MM.1S (cell line): ENCODE measurements around the gene UPK3B.
"Not testable (repeated sequence)": the region's sequence is repeated elsewhere in the genome, so short reads cannot be mapped to it uniquely, and the experiment has no call there.

Experiments
- DNase-seq: peaks from one replicate; pipeline ENCODE4 v3.0.0-alpha.2; 2015
- H2AFZ ChIP-seq: fragments of 300-600 bp; sonication (generic); 2 replicates; pipeline ENCODE4 v1.6.0; 2016; ENCODE audit warnings: antibody characterized with exemption, low read length
- H3F3A ChIP-seq: fragments of 300-600 bp; sonication (generic); 2 replicates; pipeline ENCODE4 v1.6.1; 2016; ENCODE audit warnings: mild to moderate bottlenecking, antibody characterized with exemption, low read length, moderate library complexity, mixed read lengths; ENCODE audit not compliant: insufficient read depth
- H3K27ac ChIP-seq: fragments of 300-600 bp; sonication (generic); 2 replicates; pipeline ENCODE4 v1.5.1; 2016; ENCODE audit warnings: mild to moderate bottlenecking, low read length
- H3K27me3 ChIP-seq: fragments of 300-600 bp; sonication (generic); replicated peaks from 2 replicates; pipeline ENCODE4 v1.6.0; 2016; ENCODE audit warnings: low read length; ENCODE audit not compliant: insufficient read depth
- H3K36me3 ChIP-seq: fragments of 300-600 bp; sonication (generic); replicated peaks from 2 replicates; pipeline ENCODE4 v1.6.1; 2016; ENCODE audit warnings: mild to moderate bottlenecking, low read length, mixed read lengths; ENCODE audit not compliant: insufficient read depth
- H3K4me1 ChIP-seq: fragments of 300-600 bp; sonication (generic); 2 replicates; pipeline ENCODE4 v1.6.1; 2016; ENCODE audit warnings: low read length, mixed read lengths
- H3K4me2 ChIP-seq: fragments of 300-600 bp; sonication (generic); 2 replicates; pipeline ENCODE4 v1.6.0; 2016; ENCODE audit warnings: low read depth, low read length
- H3K4me3 ChIP-seq: fragments of 300-600 bp; sonication (generic); 2 replicates; pipeline ENCODE4 v1.5.1; 2016; ENCODE audit warnings: low read length, mixed read lengths
- H3K79me2 ChIP-seq: fragments of 300-600 bp; sonication (generic); 2 replicates; pipeline ENCODE4 v1.6.1; 2016; ENCODE audit warnings: mixed run types, low read length, mixed read lengths
- H3K9ac ChIP-seq: fragments of 300-600 bp; sonication (generic); 2 replicates; pipeline ENCODE4 v1.6.1; 2016; ENCODE audit warnings: low read length, mixed read lengths
- H3K9me2 ChIP-seq: fragments of 300-600 bp; sonication (generic); replicated peaks from 2 replicates; pipeline ENCODE4 v1.6.1; 2016; ENCODE audit warnings: mild to moderate bottlenecking, low read length, mixed read lengths; ENCODE audit not compliant: insufficient read depth
- H3K9me3 ChIP-seq: fragments of 300-600 bp; sonication (generic); replicated peaks from 2 replicates; pipeline ENCODE4 v1.6.1; 2016; ENCODE audit warnings: mild to moderate bottlenecking, low read length, mixed read lengths; ENCODE audit not compliant: insufficient read depth
- H4K20me1 ChIP-seq: fragments of 300-600 bp; sonication (generic); 2 replicates; pipeline ENCODE4 v1.6.1; 2016; ENCODE audit warnings: mild to moderate bottlenecking, low read length, moderate library complexity, mixed read lengths; ENCODE audit not compliant: insufficient read depth
- EZH2 ChIP-seq: fragments of 300-600 bp; sonication (generic); optimal IDR thresholded peaks from 2 replicates; pipeline ENCODE3; 2017; ENCODE audit warnings: low read depth, mild to moderate bottlenecking, antibody characterized with exemption, low read length, mixed read lengths
- EZH2phosphoT487 ChIP-seq: fragments of 300-600 bp; sonication (generic); IDR thresholded peaks from 2 replicates; pipeline ENCODE4 v1.6.1; 2018; ENCODE audit warnings: antibody characterized with exemption, low read length
- TF ChIP-seq, protein P1 (sequence below): fragments of 300-600 bp; sonication (generic); IDR thresholded peaks from 2 replicates; pipeline ENCODE4 v1.5.1; 2016; ENCODE audit warnings: antibody characterized with exemption, low read length, mixed read lengths

UPK3B gene

GRCh38 chr7:76513817-76514799 is 3.8 kb downstream of the UPK3B start:
- no peaks in the 10 kb centered on the region for H3K36me3 ChIP-seq
- H3K79me2 ChIP-seq = no peaks in the 10 kb centered on the region
- H3K4me2 ChIP-seq = no peak overlapping the region
- no peak overlapping the region for H3K27ac ChIP-seq
- H3F3A ChIP-seq = no peaks in the 10 kb centered on the region
- H3K4me3 ChIP-seq = no peak overlapping the region
- no peaks in the 10 kb centered on the region for H3K4me1 ChIP-seq
- no peaks in the 10 kb centered on the region for H3K27me3 ChIP-seq
- no peak overlapping the region for H3K9ac ChIP-seq
- H3K9me3 ChIP-seq = no peaks in the 10 kb centered on the region
- no peak for TF ChIP-seq EZH2phosphoT487
- TF ChIP-seq EZH2 = no peak
- TF ChIP-seq, protein P1, sequence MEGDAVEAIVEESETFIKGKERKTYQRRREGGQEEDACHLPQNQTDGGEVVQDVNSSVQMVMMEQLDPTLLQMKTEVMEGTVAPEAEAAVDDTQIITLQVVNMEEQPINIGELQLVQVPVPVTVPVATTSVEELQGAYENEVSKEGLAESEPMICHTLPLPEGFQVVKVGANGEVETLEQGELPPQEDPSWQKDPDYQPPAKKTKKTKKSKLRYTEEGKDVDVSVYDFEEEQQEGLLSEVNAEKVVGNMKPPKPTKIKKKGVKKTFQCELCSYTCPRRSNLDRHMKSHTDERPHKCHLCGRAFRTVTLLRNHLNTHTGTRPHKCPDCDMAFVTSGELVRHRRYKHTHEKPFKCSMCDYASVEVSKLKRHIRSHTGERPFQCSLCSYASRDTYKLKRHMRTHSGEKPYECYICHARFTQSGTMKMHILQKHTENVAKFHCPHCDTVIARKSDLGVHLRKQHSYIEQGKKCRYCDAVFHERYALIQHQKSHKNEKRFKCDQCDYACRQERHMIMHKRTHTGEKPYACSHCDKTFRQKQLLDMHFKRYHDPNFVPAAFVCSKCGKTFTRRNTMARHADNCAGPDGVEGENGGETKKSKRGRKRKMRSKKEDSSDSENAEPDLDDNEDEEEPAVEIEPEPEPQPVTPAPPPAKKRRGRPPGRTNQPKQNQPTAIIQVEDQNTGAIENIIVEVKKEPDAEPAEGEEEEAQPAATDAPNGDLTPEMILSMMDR = no peak
- no peaks in the 10 kb centered on the region for H4K20me1 ChIP-seq
- no peak overlapping the region for H2AFZ ChIP-seq
- no peak for DNase-seq
- H3K9me2 ChIP-seq = no peaks in the 10 kb centered on the region

GRCh38 chr7:76514926-76515771 is 4.8 kb downstream of the UPK3B start:
- Histone ChIP-seq H3K4me3 (no peak overlapping the region), H3K9me3 (no peaks in the 10 kb centered on the region), H2AFZ (no peak overlapping the region), H3K4me2 (no peak overlapping the region), H3F3A (no peaks in the 10 kb centered on the region), H3K36me3 (no peaks in the 10 kb centered on the region), H3K27ac (no peak overlapping the region), H3K27me3 (no peaks in the 10 kb centered on the region), H3K79me2 (no peaks in the 10 kb centered on the region), H4K20me1 (no peaks in the 10 kb centered on the region), H3K4me1 (no peaks in the 10 kb centered on the region), H3K9ac (no peak overlapping the region), H3K9me2 (no peaks in the 10 kb centered on the region)
- TF ChIP-seq EZH2phosphoT487 (no peak), EZH2 (no peak)
- TF ChIP-seq, protein P1 = no peak
- no peak for DNase-seq

DNA sequence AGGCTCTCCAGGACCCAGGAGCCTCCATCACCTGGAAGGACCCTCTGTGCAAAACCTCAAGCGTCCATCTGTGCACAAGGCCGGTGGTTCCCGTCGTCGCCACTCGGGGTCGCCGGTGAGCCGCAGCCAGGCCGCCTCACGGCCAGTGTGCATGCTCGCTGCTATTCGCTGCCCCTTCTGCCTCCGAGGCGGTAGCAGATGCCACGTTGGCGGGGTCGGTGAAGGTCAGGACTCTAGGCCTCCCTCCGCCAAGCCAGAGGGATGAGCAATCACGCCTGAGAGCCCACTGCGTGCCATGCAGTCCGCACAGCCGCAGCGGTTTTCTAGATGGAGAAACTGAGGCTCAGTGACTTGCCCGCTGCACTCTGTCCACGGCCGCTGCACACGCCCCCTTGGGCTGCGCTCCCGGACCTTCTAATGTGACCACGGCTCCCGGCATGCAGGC is 5.7 kb downstream of the UPK3B start:
- no peaks in the 10 kb centered on the region for H3F3A ChIP-seq
- H3K27me3 ChIP-seq = no peaks in the 10 kb centered on the region
- H3K9ac ChIP-seq = no peak overlapping the region
- H3K36me3 ChIP-seq = no peaks in the 10 kb centered on the region
- H3K4me2 ChIP-seq = peak overlapping the region; percentile 34; the same call in 1 of the 2 replicates
- H2AFZ ChIP-seq = no peak overlapping the region
- TF ChIP-seq, protein P1 = peak; percentile 62
- TF ChIP-seq EZH2 (no peak), EZH2phosphoT487 (no peak)
- no peaks in the 10 kb centered on the region for H4K20me1 ChIP-seq
- H3K4me1 ChIP-seq = no peaks in the 10 kb centered on the region
- H3K27ac ChIP-seq = no peak overlapping the region
- H3K4me3 ChIP-seq = no peak overlapping the region
- no peaks in the 10 kb centered on the region for H3K9me3 ChIP-seq
- no peak for DNase-seq
- H3K9me2 ChIP-seq = no peaks in the 10 kb centered on the region
- H3K79me2 ChIP-seq = no peaks in the 10 kb centered on the region

GRCh38 chr7:76516932-76517331 is 6.6 kb downstream of the UPK3B start:
- not testable (repeated sequence) for H3K36me3 ChIP-seq, H3K4me3 ChIP-seq, H3K9ac ChIP-seq, H3K4me2 ChIP-seq, H3K79me2 ChIP-seq, H3K4me1 ChIP-seq, H3K9me2 ChIP-seq, DNase-seq, H3F3A ChIP-seq, H4K20me1 ChIP-seq, H3K27me3 ChIP-seq, H3K9me3 ChIP-seq, H2AFZ ChIP-seq, H3K27ac ChIP-seq

GRCh38 chr7:76526183-76526582 is 15.8 kb downstream of the UPK3B start:
- H3K79me2 ChIP-seq, H3K9me3 ChIP-seq, H3K36me3 ChIP-seq, H4K20me1 ChIP-seq, H3F3A ChIP-seq, H3K27me3 ChIP-seq, H3K27ac ChIP-seq, H3K9ac ChIP-seq, H3K4me3 ChIP-seq, H3K4me2 ChIP-seq, H3K4me1 ChIP-seq, H2AFZ ChIP-seq, DNase-seq, H3K9me2 ChIP-seq: not testable (repeated sequence)
